SK-N-SH (cell line): ENCODE measurements around the gene KIZ.

ENCODE experiments used
- FOSL2 ChIP-seq: IDR thresholded peaks from 2 replicates; pipeline ENCODE4 v1.4.0; 2012; ENCODE audit warnings: low read depth, mild to moderate bottlenecking, moderate library complexity, borderline replicate concordance
- MEF2A ChIP-seq: IDR thresholded peaks from 2 replicates; pipeline ENCODE4 v1.4.0; 2012; ENCODE audit warnings: low read depth, borderline replicate concordance
- NFIC ChIP-seq: IDR thresholded peaks from 2 replicates; pipeline ENCODE4 v1.4.0; 2012; ENCODE audit warnings: borderline replicate concordance
- POLR2AphosphoS5 ChIP-seq: IDR thresholded peaks from 2 replicates; pipeline ENCODE4 v1.6.1; 2012; ENCODE audit warnings: low read depth, low read length
- SMC3 ChIP-seq: IDR thresholded peaks from 2 replicates; pipeline ENCODE4 v1.6.1; 2012; ENCODE audit warnings: low read depth, low read length, improper control_type of control experiment
- YY1 ChIP-seq: IDR thresholded peaks from 2 replicates; pipeline ENCODE4 v1.4.0; 2012; ENCODE audit warnings: low read depth, mild to moderate bottlenecking
- TF ChIP-seq, protein P1 (sequence below): fragments of 200-600 bp; sonication (generic); IDR thresholded peaks from 2 replicates; pipeline ENCODE4 v1.6.1; 2017; ENCODE audit warnings: antibody characterized with exemption, mild to moderate bottlenecking, moderate library complexity
- TF ChIP-seq, protein P2 (sequence below): fragments of 150-350 bp; IDR thresholded peaks from 2 replicates; pipeline ENCODE4 v1.6.1; 2016; ENCODE audit warnings: mild to moderate bottlenecking, low read depth, low read length

DNA sequence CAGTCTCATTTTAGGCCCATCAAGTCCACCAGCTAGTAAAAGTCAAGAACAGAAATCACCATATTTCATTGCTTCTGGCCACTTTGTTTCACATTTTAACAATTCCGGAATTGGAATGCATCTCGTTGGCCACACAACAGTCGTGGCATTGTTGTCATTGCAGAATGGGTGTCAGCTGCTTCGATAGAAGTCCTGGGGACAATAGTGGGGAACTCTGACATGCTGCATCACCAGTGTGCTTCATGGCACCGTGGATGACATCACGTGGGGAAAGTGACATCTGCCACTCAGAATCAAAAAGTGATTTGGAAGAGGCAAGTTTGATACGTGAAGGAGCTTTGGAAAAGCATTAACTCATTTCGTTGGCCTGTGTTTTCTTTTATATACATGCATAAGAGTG is 133.5 kb downstream of the KIZ start:
- TF ChIP-seq, protein P1, sequence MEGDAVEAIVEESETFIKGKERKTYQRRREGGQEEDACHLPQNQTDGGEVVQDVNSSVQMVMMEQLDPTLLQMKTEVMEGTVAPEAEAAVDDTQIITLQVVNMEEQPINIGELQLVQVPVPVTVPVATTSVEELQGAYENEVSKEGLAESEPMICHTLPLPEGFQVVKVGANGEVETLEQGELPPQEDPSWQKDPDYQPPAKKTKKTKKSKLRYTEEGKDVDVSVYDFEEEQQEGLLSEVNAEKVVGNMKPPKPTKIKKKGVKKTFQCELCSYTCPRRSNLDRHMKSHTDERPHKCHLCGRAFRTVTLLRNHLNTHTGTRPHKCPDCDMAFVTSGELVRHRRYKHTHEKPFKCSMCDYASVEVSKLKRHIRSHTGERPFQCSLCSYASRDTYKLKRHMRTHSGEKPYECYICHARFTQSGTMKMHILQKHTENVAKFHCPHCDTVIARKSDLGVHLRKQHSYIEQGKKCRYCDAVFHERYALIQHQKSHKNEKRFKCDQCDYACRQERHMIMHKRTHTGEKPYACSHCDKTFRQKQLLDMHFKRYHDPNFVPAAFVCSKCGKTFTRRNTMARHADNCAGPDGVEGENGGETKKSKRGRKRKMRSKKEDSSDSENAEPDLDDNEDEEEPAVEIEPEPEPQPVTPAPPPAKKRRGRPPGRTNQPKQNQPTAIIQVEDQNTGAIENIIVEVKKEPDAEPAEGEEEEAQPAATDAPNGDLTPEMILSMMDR: no peak
- TF ChIP-seq MEF2A: no peak
- no peak for TF ChIP-seq NFIC
- TF ChIP-seq YY1: no peak
- TF ChIP-seq, protein P2, sequence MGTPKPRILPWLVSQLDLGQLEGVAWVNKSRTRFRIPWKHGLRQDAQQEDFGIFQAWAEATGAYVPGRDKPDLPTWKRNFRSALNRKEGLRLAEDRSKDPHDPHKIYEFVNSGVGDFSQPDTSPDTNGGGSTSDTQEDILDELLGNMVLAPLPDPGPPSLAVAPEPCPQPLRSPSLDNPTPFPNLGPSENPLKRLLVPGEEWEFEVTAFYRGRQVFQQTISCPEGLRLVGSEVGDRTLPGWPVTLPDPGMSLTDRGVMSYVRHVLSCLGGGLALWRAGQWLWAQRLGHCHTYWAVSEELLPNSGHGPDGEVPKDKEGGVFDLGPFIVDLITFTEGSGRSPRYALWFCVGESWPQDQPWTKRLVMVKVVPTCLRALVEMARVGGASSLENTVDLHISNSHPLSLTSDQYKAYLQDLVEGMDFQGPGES: no peak
- no peak for TF ChIP-seq SMC3
- no peak for TF ChIP-seq POLR2AphosphoS5
- TF ChIP-seq FOSL2: no peak
